GM18511 (cell line): ENCODE data around the gene ZFP36L1.
A peak's percentile ranks its signal among the peaks of the same experiment; 100 is the strongest.

Experiments used
- ATAC-seq: cut with Tn5 transposase; IDR thresholded peaks from one replicate; pipeline ENCODE4 v1.9.1; 2021; ENCODE audit warnings: mild to moderate bottlenecking, moderate library complexity; ENCODE audit not compliant: unreplicated experiment

Gene ZFP36L1

GRCh38 chr14:68792979-68793733 lies at the start of gene ZFP36L1:
ZFP36L1 (minus strand) TSS chr14:68793067; CDS start chr14:68792938, 129 bp downstream.
- ATAC-seq = peak; percentile 41

DNA sequence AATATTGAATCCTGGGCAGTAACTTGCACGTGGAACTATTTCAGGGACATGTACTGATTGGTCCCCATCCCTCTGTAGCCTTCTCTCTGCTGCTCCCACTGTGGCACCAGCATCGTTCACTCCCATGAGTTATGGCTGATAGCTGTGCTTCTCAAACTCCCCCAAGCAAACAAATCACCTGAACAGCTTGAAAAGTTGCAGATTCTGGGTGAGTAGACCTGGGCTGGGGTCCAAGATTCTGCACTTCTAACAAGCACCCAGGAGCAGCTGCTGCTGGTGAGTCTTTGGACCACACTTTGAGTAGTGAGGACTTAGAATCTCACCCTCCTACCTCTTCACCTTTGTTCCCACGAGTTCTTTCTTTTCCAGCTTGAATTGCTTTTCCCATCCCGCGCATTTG lies 49.4 kb upstream of the ZFP36L1 start:
- ATAC-seq = no peak

- ATAC-seq = no peak
Measured at GRCh38 chr14:68841016-68841809, 48.3 kb upstream of the ZFP36L1 start.

- ATAC-seq = no peak
Measured at GRCh38 chr14:68840454-68840853, 47.6 kb upstream of the ZFP36L1 start.

GRCh38 chr14:68836082-68836481 lies 43.2 kb upstream of the ZFP36L1 start:
- ATAC-seq = no peak

DNA sequence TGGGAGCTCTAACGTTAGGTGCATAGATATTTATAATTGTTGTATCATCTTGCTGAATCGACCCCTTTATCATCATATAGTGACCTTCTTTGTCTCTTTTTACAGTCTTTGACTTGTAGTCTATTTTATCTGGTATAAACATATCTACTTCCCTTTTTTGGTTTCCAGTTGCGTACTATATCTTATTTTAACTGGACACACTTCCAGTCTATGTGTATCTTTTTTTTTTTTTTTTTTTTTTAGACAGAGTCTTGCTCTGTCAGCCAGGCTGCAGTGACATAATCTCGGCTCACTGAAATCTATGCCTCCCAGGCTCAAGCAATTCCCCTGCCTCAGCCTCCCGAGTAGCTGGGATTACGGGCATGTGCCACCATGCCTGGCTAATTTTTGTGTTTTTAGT lies 41.9 kb upstream of the ZFP36L1 start:
- no peak for ATAC-seq

GRCh38 chr14:68828698-68829097 lies 35.8 kb upstream of the ZFP36L1 start:
- ATAC-seq = no peak

DNA sequence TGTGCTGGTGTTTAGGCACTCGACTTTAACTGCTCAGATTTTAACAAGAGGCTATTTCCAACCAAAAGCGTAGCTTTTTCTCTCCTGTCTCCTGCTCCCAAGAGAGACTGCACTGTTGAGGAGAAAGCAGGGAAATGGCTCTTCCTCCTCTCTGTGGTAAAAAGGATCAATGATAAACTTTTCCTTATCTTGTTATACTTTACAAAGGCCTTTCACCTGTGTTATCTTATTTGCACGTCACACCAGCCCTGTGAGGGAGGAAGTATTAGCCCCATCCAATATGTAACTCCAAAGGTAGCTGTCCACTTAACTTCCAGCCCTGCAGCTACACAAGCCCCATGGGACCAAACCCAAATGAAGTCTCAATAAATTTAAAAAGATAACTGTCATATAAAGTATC lies 32.9 kb upstream of the ZFP36L1 start:
- ATAC-seq = no peak

DNA sequence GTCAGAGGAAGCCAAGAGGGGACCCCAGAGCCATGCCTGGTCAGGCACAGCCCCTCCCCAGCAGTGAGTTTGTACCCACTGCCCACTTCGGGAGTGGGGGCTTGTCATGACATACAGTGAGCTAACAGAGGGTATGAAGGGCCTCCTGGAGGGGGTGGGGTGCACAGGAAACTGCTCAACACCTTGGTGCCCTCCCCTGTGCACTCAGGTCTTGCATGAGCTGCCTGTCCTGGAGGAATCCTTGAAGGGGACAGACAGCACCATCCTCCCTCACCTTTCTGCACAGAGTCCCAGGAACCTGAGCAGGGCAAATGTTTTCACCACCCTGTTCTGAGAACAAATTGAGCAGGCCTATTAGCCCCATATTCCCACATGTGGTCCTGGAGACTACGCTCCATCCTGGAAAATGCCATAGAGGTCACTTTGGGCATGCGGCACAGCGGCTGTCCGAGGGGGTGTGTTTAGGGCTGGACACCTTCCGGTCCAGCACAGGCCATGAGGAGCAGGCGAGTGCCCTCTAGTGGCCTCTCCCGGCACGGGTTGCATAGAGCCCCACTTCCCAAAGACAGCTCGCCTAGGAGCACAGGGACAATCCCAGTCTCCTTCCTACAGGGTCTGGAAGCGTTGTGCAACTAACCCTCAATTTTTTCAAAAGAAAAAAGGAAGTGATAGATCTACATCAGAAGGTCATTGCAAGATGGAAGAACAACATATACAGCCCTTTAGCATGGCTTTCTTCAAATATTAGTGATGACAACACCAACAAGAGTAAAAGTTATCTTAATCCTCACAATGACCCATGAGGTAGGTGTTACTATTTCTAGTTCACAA lies 31.9 kb upstream of the ZFP36L1 start:
- ATAC-seq = no peak

GRCh38 chr14:68824207-68824516 lies 31.3 kb upstream of the ZFP36L1 start:
- no peak for ATAC-seq

GRCh38 chr14:68823434-68824206 lies 30.8 kb upstream of the ZFP36L1 start:
- no peak for ATAC-seq

DNA sequence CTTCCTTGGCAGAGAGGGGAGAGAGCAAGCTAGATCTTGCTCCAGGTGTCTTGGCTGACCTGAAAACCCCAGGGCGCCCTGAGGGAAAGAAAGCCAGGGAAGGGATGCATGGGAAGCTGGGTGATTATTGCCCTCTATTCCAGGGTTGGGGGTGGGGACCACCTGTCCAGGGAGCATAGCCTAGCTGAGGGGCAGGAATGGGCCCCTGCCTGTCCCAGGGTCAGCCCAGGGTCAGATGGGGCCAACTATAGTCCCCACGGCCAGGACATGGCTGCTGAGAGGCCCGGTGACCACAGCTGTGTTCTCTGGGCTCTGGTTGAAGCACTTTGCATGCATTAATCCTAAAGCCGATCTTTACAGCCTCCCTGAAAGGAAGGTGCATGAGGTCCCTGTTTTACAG lies 30.1 kb upstream of the ZFP36L1 start:
- ATAC-seq = no peak

DNA sequence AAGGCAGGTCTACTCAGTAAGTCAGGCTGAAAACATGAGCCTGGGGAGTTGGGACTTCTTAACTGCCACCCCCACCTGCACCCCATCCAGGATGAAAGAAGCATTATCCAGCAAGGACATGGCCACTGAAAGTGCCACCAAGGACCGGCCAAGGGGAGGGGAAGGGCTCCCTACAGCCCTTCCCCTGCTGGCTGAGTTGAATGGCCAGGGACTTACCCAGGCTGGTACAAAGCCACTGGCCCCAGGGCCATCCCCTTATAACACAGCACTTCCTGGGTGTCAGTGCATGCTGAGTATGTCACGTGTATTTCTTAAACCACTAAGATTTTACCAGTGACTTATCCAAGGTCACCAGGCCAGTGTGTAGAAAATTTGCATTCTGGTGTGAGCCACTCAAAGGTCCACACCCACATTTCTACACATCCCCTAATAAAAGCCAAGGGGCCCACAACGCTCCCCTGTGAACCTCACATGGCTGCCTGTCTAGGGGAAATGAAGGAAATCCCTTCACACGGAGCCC lies 29.3 kb upstream of the ZFP36L1 start:
- peak; percentile 63 for ATAC-seq

GRCh38 chr14:68820999-68821683 lies 28.3 kb upstream of the ZFP36L1 start:
- ATAC-seq = peak; percentile 52

DNA sequence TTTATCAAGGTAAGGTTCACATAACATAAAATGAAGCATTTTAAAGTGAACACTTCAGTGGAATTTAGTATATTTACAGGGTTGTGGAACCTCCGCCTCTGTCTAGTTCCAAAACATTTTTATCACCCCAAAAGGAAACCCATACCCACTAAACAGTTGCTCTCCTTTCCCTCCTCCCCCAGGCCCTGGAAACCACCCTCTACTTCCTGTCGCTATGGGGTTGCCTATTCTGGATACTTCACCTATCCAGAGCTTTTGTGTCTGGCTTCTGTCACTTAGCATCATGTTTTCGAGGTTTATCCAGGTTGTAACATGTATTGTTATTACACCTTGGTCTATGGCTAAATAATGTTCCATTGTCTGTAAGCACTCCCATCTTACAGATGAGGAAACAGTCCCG lies 27.7 kb upstream of the ZFP36L1 start:
- no peak for ATAC-seq

- ATAC-seq = no peak
Measured at GRCh38 chr14:68820119-68820518, 27.3 kb upstream of the ZFP36L1 start.

DNA sequence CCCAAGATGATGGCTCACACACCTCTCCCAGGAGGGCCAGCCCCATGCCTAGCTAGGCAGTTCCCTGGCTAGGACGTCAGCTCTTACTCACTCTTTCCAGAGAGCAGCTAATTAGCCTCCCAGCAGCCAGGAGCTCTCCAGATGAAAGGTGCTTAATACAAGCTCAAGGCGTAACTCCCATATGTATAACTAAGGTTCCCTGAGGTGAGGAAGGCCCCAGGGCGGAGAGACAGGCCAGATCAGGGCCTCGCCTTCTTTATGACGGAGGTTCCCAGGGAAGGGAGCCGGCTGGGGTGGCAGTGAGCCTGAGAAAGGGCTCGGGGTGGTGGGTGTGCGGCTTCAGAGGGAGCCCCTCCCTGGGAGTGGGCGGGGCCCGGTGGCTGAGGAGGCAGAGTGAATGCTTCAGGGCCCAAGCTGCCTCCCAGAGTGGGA lies 26.4 kb upstream of the ZFP36L1 start:
- ATAC-seq = no peak

DNA sequence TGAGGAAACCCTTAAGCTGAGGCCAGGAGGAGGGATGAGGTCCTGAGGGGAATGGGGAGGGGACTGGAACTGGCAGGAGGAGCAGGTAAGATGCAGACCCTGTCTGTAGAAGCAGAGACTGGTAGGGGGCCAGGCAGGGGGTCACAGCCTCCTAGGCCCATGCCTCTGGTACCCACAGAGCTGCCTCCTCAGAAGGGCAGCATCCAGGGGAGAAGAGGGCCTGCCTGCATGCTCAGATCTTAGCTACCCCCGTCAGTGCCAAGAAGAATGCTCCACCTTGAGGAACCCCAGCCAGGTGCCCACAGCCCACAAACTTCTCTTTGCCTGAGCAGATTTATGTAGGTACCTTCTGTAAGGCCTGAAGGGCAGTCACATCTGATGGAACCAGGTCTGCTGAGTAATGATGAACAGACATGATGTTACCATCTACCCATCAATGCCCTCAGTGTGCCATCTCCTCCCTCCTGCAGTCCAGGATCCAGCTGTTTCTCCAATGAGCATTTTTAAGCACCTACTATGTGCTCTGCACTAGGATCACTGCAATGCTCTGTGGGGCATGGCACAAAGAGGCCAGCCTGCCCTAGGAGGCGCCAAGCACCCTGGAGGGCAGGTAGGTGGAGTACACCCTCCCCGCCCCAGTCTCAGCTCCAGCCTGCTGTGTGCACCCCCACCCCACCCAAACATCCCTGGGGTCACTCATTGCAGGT lies 24.8 kb upstream of the ZFP36L1 start:
- no peak for ATAC-seq

- no peak for ATAC-seq
Measured at GRCh38 chr14:68816943-68817430, 24.1 kb upstream of the ZFP36L1 start.
